ENCODE measurements around the gene PXT1.

The PXT1 gene

DNA sequence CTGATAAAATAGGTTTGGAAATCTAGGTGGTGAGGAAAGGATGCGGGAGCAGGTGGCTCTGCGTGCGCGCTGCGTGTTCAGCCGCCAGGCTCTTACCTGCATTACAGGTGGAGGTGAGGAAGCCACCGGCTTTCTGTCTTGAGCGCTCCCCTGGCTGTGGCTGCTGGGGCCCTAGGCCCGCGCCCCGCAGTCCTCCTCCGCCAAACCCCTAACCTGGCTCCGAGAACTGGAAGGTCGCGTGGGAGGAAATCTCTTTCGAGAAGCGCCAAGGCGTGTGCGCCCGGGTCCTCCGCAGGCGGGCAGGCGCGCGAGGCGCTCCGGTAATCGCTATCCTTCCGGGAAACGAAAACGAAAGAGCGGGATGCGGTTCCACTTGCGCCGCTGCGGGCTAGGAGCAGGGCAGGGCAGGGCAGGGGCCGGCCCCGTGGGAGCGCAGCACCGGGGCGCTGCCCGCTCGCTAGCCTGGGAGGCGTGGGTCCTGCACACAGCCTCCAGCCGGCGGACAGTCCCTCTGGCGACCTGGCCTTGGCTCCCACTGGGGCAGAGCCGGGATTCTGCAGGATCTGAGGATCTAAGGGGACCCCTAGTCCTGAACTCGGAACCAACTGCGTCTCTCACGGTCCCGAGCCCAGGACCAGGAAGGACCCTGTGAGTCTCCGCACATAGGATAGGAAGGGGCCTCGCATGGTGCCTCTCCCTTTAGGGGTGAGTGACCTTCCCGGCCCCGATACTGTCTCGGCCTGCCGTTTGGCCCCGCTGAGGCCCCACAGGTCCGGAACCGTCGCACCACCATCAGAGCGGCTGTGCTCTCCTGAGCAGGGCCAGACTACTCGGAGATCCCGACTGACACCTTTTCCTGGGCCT is 55.0 kb downstream of the PXT1 start, which contains the start of gene ETV7:
TSS of gene ETV7 (minus strand) at position 230 of the 864 bp plus-strand sequence. CDS start at position 102, 128 bp downstream.
- Mint-ChIP-seq H3K27ac (peak within 1 kb of the TSS; percentile 85), H3K4me1 (ENCODE audit: low read depth) (peaks cover 36% of the 10 kb centered on the region), H3K27me3 (peaks cover 48% of the 10 kb centered on the region), H3K4me3 (peak within 1 kb of the TSS; percentile 77), H3K9me3 (no peaks in the 10 kb centered on the region), H3K36me3 (ENCODE audit: low read depth) (no peaks in the 10 kb centered on the region)
- DNase-seq: peak; percentile 62

DNA sequence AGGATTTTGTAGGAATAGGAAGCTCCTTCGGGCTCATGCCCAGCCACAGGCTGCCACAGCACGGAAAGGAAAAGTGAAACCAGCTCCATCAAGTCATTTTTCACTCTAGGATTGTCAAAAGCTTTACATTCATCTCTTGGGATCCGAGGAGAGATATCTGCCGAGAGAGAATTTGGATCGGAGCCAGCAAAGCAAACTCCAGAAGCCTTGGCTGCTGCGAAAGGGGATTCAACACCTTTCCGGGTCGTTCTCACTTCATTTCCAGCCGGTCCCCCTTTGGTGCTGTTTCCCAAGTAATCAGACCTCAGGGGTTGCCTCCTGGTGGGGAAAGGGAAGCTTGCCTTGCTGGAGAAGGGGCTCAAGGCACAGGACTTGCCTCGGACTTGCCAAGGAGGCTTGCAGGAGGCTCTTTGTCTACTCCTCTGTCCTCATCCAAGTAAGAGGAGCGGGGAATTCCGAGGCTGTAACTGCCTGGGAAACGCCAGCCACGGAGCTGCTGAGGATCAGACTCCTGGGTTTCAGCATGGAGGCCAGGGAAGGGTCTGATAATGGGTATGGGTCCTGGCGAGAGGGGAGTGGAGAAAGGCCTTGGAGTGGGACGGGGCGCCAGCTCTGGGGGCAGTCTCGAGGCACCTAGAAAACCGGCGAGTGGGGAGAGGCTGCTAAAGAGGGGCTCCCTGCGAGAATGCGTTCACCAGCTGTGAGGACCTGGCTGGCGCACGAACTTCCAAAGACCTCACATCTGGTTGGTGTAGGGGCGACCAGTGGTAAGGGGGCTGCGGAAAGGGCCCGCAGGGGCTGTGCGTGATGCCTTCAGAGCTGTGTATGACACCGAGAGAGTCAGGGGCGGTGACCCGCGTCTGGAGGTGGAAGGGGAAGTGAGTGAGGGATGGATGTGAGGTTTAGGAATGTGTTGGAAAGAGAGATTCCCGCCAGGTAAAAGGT is 55.9 kb downstream of the PXT1 start:
- peaks cover 37% of the 10 kb centered on the region for H3K4me1 Mint-ChIP-seq (ENCODE audit: low read depth)
- peak overlapping the region; percentile 85 for H3K27ac Mint-ChIP-seq
- H3K27me3 Mint-ChIP-seq: peaks cover 46% of the 10 kb centered on the region
- peak; percentile 44 for DNase-seq
- H3K4me3 Mint-ChIP-seq: peak overlapping the region; percentile 77
- no peaks in the 10 kb centered on the region for H3K36me3 Mint-ChIP-seq (ENCODE audit: low read depth)
- H3K9me3 Mint-ChIP-seq: no peaks in the 10 kb centered on the region

DNA sequence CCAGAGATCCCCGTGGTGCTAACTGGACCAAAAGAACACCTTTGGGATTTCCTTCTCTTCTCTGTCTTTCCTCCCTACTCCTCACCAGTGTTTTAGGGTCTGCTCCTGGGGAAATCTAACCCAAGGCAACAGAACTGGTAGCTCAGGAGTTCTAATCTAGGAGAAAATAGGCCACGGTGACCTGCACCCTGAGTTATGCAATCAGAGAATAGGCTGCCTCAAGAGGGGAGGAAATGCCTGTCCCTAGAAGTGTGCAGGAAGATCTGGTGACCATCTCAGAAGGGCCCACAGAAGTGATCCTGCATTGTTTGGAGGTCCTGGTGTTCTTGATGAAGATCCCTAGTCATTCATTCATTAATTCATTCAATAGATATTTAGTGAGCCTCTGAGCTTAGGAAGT is 58.6 kb downstream of the PXT1 start:
- no peak for DNase-seq
- Mint-ChIP-seq H3K9me3 (no peaks in the 10 kb centered on the region), H3K36me3 (ENCODE audit: low read depth) (no peaks in the 10 kb centered on the region), H3K27ac (no peak overlapping the region), H3K4me3 (no peak overlapping the region), H3K4me1 (ENCODE audit: low read depth) (peaks cover 37% of the 10 kb centered on the region), H3K27me3 (peaks cover 32% of the 10 kb centered on the region)

DNA sequence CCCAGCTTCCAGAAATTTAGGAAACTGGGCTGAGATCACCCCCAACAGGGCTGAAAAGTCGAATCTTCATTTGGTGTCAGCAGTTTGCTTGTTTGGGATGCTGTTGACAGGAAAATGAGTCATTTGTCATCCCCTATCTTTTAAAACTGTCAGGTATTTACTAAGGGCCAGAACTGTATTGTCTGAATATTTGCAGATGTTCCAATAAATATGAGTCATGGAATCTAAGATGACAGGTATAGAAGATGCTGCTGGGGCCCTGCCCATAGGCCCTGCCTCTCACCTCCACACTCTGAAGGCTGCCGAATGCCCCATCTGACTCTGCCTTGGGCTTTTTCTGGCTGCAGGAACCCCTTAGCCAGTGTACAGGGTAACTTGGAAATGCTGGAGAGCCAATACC is 59.0 kb downstream of the PXT1 start:
- Mint-ChIP-seq H3K4me3 (no peak overlapping the region), H3K9me3 (no peaks in the 10 kb centered on the region), H3K36me3 (ENCODE audit: low read depth) (no peaks in the 10 kb centered on the region), H3K27me3 (peaks cover 31% of the 10 kb centered on the region), H3K4me1 (ENCODE audit: low read depth) (peaks cover 37% of the 10 kb centered on the region), H3K27ac (peak overlapping the region; percentile 68)
- DNase-seq: no peak

DNA sequence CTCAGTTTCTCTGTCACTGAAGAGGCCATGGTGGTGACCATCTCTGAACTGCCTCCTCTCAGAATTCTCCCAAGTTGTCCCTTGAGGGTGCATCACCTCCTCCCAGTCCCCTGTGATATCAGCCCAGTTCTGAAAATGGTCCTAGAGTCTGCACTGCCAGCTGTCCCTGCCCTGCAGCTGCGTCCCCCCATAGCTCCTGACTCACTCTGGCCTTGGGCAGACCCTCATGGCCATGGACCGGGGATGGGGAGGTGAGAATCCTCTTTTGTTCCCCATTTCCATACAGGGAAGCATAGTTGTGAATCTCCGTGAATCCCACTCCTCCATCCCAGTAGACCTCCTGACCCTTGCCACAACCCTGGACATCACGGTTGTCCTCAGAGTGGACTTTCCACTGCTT is 59.7 kb downstream of the PXT1 start:
- no peaks in the 10 kb centered on the region for H3K36me3 Mint-ChIP-seq (ENCODE audit: low read depth)
- no peak for DNase-seq
- peaks cover 34% of the 10 kb centered on the region for H3K4me1 Mint-ChIP-seq (ENCODE audit: low read depth)
- H3K9me3 Mint-ChIP-seq: no peaks in the 10 kb centered on the region
- H3K27ac Mint-ChIP-seq: peak overlapping the region; percentile 68
- H3K27me3 Mint-ChIP-seq: peaks cover 24% of the 10 kb centered on the region
- H3K4me3 Mint-ChIP-seq: no peak overlapping the region

DNA sequence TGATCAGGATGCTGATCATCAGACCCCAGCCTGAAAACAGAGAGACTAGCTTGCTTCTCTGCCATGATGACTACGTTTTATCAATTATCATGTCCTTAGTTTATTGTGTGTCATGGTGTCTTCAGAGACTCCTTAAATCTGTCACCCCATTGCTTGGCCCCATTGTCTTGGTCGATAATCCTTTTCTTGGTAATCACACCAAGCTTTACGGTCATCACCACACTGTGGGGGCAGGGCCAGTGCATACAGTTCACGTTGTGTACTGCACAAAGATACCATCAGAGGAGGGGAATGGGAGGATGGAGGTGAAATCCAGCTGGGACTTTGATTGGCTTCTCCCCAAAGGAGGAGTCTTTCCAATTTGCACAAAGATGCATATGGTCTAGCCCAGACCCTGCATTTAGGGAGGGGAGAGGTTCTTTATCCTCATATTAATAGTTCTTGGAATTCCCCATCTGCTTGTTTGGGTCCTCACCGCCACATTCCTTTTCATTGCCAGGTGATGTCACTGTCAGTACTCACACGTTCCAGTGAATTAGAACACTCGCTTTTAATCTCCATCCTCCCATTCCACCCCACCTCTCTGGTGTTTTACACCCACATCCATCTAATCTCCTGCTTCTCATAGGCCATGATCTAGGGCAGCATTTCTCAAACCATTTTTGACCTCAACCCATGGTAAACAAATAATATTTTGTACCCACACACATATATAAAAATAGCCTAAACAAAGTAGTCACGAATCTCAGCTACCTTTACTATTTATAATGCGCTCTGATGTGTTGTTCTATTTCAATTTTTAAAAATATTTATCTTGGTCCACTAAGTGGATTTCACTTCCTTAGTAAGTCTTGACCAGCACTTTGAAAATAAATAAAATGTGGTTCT is 60.9 kb downstream of the PXT1 start:
- Mint-ChIP-seq H3K4me1 (ENCODE audit: low read depth) (peaks cover 23% of the 10 kb centered on the region), H3K27me3 (peaks cover 14% of the 10 kb centered on the region), H3K9me3 (no peaks in the 10 kb centered on the region), H3K4me3 (no peak overlapping the region), H3K36me3 (ENCODE audit: low read depth) (no peaks in the 10 kb centered on the region), H3K27ac (no peak overlapping the region)
- DNase-seq: no peak

DNA sequence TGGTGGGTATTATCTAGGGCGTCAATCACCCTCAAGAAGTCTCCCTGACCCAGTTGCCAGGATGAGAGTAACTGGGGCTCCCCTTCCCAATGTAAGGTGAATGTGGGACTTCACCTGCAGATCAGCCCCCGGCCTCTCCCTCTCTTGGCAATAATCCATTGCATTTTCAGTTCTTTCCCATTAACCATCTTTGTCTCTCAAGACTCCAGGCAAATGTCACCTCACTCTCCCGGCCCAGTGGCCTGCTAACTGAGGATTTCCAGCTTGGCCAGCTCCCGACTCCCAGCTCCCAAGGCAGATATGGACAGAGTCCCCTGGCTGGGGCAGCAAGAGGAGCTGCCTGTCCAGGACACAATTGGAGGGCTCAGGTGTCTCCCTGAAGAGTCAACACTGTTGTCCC is 62.5 kb downstream of the PXT1 start:
- H3K4me3 Mint-ChIP-seq: no peak overlapping the region
- H3K27me3 Mint-ChIP-seq: no peaks in the 10 kb centered on the region
- H3K9me3 Mint-ChIP-seq: no peaks in the 10 kb centered on the region
- DNase-seq: no peak
- H3K27ac Mint-ChIP-seq: no peak overlapping the region
- H3K4me1 Mint-ChIP-seq (ENCODE audit: low read depth): peaks cover 14% of the 10 kb centered on the region
- H3K36me3 Mint-ChIP-seq (ENCODE audit: low read depth): no peaks in the 10 kb centered on the region

DNA sequence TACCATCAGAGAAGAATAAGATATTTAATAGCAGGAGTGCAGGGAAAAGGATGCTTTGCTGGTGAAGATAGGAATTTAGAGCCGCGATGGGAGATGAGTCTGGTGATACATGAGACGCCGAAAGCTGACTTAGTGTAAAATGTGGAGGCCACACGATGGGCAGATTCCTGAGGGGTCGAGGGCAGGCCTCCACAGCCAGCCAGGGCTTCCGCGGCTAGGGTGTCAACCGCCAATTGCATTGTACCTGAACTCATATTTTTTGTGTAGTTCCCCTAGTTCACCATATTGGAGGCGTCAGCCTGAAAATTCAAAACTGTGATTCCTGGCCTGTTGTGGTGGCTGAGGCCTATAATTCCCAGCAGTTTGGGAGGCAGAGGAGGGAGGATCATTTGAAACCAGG is 63.7 kb downstream of the PXT1 start:
- Mint-ChIP-seq H3K27ac (no peak overlapping the region), H3K36me3 (ENCODE audit: low read depth) (no peaks in the 10 kb centered on the region), H3K9me3 (no peaks in the 10 kb centered on the region), H3K4me3 (no peak overlapping the region), H3K4me1 (ENCODE audit: low read depth) (peaks cover 11% of the 10 kb centered on the region), H3K27me3 (no peaks in the 10 kb centered on the region)
- DNase-seq: no peak

DNA sequence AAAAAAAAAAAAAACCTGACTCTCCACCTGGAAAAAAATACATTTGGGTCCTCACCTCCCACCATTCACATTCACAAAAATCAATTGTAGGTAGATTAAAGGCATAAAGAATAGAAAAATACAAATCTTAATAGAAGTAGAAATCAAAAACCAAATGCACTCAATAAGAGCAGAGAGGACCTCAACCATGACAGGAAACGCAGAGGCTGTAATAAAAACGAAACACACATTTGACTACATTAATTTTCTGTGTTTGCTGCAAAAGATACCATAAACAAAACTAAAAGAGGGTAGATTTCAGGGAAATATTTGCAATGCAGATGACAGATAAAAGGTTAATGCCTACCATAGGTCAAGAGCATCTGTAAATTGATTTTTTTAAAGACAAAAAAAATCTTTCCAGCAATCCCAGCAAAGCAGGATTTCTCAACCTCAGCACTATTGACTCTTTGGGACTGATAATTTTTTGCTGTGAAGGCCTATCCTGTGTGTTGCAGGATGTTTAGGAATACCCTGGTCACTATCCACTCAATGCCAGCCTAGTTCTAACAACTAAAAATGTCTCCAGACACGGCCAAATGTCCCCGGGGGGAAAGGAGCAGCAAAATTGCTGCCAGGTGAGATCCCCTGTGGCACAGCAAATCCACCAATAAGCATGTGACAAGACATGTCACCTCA is 64.3 kb downstream of the PXT1 start:
- no peak for DNase-seq
- Mint-ChIP-seq H3K9me3 (no peaks in the 10 kb centered on the region), H3K27ac (no peak overlapping the region), H3K4me3 (no peak overlapping the region), H3K27me3 (no peaks in the 10 kb centered on the region), H3K4me1 (ENCODE audit: low read depth) (peaks cover 6% of the 10 kb centered on the region), H3K36me3 (ENCODE audit: low read depth) (no peaks in the 10 kb centered on the region)

DNA sequence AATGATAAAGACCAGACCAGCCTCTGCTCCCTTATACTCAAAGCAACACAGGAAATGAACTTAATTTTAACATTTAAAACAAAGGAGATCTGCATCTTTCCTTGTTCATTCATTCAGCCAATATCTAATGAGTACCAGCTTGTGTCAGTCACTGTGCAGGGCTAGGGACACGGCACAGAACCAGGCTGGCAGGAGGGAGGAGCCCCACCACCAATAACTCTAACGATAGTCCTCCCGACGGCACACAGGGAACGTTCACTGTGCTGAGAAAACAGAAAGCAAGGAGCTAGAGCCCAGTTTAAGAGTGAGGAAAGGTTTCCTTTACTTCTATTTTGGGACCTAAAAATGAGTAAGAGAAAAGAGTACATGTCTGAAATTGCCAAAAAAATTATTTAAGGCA is 65.1 kb downstream of the PXT1 start:
- H3K36me3 Mint-ChIP-seq (ENCODE audit: low read depth): no peaks in the 10 kb centered on the region
- no peak overlapping the region for H3K4me3 Mint-ChIP-seq
- H3K4me1 Mint-ChIP-seq (ENCODE audit: low read depth): peaks cover 1% of the 10 kb centered on the region
- no peaks in the 10 kb centered on the region for H3K27me3 Mint-ChIP-seq
- H3K27ac Mint-ChIP-seq: no peak overlapping the region
- H3K9me3 Mint-ChIP-seq: no peaks in the 10 kb centered on the region
- peak; percentile 13 for DNase-seq

DNA sequence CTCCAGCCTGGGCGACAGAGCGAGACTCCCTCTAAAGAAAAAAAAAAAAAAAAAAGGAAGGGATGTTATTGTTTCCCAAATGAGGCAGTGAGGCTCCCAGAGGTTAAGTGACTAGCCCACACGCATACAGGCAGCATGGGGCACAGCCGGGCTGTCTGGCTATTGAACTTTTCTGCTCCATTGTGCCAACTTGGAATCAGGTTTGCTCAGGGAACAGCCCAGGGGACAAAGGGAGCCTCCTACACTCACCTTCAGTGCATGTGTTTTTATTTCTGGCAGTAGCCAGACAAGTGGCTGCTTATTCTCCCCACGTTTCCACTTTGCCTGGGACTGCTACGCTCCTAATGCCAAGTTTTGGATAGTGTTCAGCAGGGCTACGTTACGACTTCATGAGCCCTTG is 65.9 kb downstream of the PXT1 start:
- Mint-ChIP-seq H3K36me3 (ENCODE audit: low read depth) (no peaks in the 10 kb centered on the region), H3K4me1 (ENCODE audit: low read depth) (no peaks in the 10 kb centered on the region), H3K27me3 (peaks cover 5% of the 10 kb centered on the region), H3K4me3 (no peak overlapping the region), H3K27ac (no peak overlapping the region), H3K9me3 (no peaks in the 10 kb centered on the region)
- peak; percentile 7 for DNase-seq

DNA sequence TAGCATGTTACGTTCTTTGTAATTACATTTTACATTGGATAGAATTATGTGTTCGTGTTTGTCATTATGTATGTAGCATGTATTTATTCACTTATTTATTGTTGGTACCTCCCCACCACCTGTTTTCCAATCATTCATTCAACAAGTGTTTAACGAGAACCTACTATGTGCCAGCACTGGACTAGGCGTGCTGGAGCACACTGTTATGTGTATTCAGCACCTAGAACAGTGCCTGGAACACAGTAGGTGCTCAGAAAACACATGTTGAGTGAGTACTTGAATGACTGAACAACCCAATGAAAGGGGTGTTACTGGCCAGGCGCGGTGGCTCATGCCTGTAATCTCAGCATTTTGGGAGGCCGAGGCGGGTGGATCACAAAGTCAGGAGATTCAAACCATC is 66.5 kb downstream of the PXT1 start:
- H3K9me3 Mint-ChIP-seq: no peaks in the 10 kb centered on the region
- H3K36me3 Mint-ChIP-seq (ENCODE audit: low read depth): no peaks in the 10 kb centered on the region
- DNase-seq: peak; percentile 5
- no peak overlapping the region for H3K4me3 Mint-ChIP-seq
- H3K27ac Mint-ChIP-seq: no peak overlapping the region
- no peaks in the 10 kb centered on the region for H3K4me1 Mint-ChIP-seq (ENCODE audit: low read depth)
- H3K27me3 Mint-ChIP-seq: peaks cover 5% of the 10 kb centered on the region

DNA sequence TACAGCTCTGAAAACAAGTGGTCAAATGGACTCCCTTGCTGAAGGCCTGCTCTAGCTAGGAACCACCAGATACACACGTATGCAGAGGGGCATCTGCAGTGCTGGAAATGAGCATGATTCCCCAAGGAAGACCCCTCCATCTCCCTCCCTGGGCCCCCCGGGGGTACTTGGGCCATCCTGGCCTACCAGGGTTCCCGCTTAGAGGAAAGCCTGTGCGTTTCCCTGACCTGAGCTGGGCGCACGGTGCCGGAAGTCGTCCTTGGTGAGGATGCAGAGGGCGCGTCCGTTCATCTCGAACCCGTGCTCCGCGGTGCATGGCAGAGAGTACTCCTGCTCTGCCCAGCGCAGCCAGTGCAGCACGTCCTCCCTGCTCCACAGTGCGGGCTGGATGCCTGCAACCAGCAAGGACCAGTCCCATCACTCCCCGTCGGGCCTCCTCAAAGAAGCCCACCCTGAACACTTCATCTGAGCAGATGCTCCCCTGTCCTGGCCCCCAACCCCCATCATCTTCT is 67.0 kb downstream of the PXT1 start:
- Mint-ChIP-seq H3K9me3 (no peaks in the 10 kb centered on the region), H3K36me3 (ENCODE audit: low read depth) (no peaks in the 10 kb centered on the region), H3K27ac (no peak overlapping the region), H3K4me1 (ENCODE audit: low read depth) (no peaks in the 10 kb centered on the region), H3K27me3 (peaks cover 5% of the 10 kb centered on the region), H3K4me3 (no peak overlapping the region)
- DNase-seq: peak; percentile 12
